NCI-H1048 (cell line): ENCODE data around the gene DPRX.
"Not testable (repeated sequence)": the region's sequence is repeated elsewhere in the genome, so short reads cannot be mapped to it uniquely, and the experiment has no call there.

Experiments used
- DNase-seq: peaks from one replicate; lab custom pipeline; 2025; lab: John Stamatoyannopoulos, UW

Gene DPRX

DNA sequence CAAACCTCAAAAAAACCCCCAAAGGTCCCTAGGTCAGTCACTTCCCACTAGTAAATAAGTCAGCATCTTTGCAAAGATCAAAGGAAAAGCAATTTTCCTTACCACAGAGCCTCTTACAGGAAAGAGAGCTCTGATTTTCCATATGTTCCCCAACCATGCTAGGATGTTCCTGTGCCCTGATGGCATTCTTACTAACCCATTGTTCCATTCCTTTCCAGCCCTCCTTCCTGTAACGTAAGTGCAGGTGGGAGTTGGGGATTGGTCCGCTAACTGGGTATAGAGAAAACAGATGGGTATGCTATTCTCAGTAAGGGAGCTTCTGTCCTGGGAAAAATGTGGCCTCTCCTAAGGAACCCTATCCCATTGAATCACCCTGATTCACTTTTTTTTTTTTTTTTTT, 14.3 kb downstream of the DPRX start:
- DNase-seq: no peak

DNA sequence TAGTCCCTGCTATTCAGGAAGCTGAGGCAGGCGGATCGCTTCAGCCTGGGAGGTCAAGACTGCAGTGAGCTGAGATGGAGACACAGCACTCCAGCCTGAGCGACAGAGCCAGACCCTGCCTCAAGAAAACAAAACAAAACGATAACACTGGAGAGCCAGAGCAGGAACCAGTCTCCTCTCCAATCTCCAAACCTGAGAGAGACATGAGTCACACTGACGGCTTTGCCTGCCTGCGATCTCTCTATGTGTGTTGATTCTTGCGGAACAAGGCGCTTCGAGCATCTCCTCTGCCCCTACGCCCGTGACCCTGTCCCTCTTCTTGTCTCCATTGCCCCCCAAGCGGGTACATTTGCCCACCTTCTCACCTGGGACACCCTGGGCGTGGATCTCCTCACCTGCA, 15.6 kb downstream of the DPRX start:
- no peak for DNase-seq

DNA sequence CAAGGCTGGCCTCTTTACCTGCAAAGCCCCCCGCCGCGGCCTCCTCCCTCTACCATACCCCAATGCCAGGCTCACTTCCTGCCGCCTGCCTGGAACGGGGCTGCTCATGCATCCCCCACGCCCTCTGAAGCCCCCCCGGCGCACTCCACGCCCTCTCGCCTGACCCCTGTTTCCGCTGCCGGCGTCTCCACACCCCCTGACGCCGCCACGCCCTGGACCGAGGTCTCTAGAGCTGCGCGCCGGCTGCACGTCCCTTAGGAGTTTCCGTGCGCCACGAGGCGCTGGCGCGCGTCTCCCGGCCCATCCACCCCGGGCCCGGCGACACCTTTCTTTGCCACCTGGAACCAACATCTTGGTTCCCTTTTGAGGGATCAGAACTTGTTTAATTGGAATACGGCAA, 16.0 kb downstream of the DPRX start:
- DNase-seq: no peak

DNA sequence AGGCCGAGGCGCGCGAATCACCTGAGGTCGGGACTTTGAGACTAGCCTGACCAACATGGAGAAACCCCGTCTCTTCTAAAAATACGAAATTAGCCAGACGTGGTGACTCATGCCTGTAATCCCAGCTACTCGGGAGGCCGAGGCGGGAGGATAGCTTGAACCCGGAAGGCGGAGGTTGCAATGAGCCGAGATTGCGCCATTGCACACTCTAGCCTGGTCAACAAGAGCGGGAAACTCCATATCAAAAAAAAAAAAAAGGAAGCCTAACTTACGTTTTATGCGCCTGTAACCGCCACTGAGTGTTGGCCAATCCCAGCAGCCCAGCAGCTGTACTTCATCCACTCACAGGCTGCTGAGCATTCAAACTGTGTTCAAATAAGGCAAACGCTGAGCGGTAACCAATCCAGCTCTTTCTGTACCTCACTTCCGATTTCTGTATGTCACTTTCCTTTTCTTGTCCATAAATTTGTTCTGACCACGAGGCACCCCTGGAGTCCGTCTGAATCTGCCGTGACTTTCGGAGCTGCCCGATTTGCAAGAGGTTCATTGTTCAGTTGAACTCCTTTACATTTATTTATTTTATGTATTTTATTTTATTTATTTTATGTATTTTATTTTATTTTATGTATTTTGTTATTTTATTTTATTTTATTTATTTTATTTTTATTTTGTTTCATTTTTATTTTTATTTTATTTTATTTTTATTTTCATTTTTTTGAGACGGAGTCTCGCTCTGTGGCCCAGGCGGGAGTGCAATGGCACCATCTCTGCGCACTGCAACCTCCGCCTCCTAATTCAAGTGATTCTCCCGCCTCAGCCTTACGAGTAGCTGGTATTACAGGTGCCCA, 18.2 kb downstream of the DPRX start:
- no peak for DNase-seq

DNA sequence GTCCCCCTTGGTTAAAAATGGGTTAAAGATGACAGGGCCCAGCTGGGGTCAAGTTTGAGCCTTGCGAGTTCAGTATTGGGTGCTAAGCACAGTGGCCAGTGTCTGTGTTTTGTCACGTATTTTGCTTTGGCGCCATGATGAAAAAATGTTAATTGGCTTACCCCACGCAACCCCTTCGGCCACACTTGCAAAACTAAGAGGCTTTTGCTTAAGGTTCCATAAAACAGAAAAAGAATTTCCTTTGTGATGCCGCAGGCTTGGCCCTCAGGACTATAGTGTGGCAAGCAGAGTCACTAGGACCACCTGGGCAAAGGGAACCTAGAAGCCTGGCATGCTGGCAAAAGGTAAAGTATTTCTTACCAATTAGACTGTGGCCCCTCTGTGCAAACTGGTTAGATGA, 20.7 kb downstream of the DPRX start:
- DNase-seq: no peak

DNA sequence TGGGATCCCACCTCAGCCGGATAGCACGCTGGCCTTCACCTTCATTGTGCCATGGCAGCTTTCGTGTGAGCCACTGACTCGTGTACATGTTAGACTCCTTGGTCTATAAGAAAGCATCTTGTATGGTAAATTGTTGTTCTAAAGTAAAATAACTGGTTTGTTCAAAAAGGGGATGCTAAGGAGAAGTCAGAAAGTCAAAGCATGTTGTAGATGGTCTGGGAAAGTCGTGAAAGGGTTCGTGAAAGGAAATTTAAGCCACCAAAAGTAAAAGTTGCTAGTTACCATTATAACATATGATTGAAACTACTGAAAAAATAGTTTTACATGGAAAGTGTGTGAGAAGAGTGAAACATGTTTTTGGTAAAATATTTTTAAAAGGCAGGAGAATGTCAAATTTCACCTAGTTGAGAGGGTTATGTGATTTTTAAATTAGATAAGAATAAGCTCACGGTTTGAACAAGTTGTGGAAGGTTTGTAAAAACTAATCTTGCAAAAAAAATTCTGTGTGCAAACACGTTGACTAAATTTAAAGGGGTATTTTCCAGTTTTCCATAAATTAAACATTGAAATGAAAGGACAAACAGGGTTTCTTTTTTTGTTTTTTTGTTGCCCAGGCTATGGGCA, 23.4 kb downstream of the DPRX start:
- DNase-seq: no peak

DNA sequence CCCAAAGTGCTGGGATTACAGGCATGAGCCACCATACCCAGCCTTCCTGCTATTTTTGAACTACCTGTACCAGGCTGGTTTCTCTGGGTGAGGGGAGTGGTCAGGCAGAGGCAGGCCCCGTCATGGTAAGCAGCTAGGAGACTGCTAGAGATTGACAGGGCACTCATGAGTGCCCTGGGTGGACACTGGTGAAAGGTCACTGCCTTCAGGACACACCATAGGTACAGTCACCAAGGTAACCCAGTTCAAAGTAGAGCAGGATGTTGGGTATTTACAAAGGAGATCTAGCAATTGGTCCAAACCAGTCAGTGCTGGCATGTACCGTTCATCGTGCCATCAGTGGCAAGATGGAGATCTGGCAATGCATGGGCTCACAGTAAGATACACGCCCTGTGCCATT, 25.5 kb downstream of the DPRX start:
- DNase-seq: no peak

DNA sequence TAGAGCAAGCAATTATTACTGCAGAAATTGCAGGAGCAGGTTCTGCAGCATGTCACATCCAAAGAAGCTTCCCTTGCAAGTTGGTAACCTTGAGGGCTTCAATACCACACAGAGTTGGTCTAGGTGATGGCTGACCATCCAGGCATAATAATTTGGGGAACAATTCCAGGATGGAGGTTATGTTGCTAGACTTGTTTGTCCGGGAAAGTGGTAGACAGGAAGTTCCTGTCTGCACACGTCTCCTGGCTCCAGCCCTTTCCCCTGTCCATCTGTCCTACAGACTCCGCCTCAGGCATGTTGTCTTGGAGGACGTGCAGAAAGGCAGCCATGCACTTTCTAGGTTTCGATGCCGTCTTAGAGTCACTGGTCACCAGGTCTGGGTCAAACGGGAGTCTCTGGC, 26.0 kb downstream of the DPRX start:
- DNase-seq: no peak

DNA sequence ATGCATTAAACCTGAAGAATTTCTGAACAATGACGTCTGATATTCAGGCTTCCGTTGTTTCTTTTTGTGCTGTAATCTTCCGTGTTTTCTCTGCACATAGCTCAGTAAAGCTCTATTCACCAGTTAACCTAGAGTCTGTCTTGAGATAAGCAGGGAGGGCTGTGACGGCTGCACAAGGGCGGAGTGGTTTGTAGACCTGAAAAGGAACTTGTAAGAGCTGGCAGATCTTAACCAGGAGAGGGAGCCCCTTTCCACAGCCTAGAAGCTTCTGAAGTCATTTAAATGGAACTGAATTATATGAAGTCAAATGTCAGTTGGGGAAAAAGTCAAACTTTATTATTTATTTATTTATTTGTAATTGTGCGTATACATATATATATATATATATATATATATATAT, 27.5 kb downstream of the DPRX start:
- DNase-seq: no peak

DNA sequence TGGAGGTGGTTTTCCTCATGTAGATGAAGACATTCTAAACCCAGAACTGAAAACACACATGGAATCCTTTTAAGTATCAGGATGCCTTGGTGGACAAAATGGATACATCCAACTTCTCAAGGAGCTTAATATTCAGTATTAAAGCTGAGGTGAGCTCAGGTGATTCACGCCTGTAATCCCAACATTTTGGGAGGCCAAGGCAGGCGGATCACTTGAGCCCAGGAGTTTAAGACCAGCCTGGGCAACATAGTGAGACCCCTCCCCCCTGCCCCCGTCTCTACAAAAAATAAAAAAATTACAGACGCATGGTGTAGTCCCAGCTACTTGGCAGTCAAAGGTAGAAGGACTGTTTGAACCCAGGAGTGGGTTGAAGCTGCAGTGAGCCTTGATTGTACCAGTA, 28.8 kb downstream of the DPRX start:
- DNase-seq: no peak

DNA sequence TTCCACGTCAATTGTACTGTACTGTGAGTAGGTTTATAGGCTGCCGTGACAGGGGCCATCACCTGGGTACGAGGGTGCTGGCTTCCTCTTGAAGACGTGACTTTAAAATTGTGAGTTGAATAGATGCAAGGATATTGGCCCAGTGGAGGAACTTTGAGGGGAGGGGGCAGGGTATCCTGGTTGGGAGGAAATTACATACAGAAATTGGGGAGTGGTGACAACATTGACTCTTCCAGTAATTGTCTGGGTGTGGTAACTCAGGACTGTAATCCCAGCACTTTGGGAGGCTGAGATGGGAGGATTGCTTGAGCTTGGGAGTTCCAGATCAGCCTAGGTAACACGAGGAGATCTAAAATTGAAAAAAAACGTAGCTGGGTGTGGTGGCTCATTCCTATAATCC, 30.4 kb downstream of the DPRX start:
- no peak for DNase-seq

DNA sequence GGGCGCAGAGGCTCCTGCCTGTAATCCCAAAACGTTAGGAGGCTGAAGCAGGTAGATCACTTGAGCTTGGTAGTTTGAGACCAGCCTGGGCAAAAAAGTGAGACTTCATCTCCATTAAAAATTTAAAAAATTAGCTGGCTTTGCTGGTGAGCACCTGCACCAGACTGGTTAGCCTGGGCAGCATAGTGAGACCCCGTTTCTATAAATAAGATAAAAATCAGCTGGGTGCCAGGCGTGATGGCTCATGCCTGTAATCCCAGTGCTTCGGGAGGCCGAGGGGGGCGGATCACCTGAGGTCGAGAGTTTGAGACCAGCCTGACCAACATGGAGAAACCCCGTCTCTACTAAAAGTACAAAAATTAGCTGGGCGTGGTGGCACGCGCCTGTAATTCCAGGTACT, 32.4 kb downstream of the DPRX start:
- DNase-seq: no peak

DNA sequence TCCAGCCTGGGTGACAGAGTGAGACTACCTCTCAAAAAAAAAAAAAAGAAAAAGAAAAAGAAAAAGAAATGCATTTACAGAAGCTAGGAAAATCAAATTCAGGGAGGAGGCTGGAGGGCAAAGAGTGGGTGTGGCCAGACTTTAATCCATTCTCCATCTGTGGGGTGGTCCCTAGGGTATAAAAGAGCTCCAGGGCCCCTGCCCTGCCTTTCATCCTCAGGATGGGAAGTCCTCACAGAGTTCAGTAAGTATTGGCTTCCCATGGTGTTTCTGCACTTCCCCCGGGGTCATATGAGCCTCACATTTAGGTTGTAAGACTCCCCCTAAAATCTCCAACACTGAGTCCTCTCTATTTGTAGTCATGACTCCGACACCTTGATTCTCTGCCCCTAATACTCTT, 33.0 kb downstream of the DPRX start:
- no peak for DNase-seq

DNA sequence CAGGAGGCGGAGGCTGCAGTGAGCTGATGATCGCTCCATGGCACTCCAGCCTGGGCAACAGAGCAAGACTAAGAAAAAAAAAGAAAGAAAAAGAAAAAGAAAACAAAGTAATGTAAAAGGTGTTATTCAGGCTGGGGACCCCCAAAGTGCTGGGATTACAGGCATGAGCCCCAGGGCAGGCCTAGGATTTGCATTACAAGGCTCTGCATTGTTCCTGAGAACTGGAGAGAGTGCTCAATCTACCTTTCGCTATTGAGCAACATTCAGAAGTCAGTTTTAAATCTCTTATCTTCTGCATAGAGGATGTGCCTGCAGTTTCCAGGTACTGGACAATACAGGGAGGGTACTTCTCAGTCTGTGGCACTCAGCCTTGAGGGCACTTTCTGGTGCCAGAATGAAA, 34.5 kb downstream of the DPRX start:
- not testable (repeated sequence) for DNase-seq

DNA sequence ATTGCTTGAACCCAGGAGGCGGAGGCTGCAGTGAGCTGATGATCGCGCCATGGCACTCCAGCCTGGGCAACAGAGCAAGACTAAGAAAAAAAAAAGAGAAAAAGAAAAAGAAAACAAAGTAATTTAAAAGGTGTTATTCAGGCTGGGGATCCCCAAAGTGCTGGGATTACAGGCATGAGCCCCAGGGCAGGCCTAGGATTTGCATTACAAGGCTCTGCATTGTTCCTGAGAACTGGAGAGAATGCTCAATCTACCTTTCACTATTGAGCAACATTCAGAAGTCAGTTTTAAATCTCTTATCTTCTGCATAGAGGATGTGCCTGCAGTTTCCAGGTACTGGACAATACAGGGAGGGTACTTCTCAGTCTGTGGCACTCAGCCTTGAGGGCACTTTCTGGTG, 37.0 kb downstream of the DPRX start:
- not testable (repeated sequence) for DNase-seq

DNA sequence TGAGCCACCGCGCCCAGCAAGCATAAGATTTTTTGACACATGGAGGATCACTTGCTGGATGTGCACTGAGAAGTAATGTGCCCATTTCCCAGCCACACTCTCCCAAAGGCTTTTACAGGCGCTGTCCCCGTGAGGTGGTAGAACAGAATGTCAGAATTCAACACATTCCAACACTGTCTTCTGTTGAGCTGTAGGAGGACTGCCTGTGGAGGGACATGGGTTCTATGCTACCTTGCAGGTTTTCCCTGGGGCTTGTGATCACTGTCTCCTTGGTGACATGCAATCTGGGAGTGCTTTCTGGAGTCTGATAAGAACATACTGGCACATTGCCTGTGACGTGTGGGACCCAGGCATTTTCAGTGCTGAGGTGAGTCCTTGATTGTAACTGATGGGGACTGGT, 38.5 kb downstream of the DPRX start:
- DNase-seq: no peak

DNA sequence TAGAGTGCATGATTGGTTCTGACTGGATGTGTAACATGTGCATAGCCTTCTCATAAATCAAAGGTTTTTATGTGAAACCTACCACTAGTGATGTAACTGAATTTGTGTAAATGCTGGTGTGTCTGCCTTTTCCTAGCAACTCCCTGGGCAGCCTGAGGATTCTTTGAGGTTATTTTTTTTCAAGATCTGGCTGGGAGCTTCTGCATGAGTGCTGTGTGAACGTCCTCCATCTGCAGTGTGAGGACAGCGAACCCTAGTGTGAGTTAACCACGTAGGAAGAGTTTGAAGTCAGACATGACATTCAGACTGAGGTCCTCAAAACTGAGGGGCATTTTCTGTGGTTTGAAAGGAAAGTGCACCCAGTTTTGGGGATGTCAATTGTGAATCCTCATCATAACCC, 39.9 kb downstream of the DPRX start:
- no peak for DNase-seq
